ENCODE measurements around the gene KCNV2.

The KCNV2 gene

DNA sequence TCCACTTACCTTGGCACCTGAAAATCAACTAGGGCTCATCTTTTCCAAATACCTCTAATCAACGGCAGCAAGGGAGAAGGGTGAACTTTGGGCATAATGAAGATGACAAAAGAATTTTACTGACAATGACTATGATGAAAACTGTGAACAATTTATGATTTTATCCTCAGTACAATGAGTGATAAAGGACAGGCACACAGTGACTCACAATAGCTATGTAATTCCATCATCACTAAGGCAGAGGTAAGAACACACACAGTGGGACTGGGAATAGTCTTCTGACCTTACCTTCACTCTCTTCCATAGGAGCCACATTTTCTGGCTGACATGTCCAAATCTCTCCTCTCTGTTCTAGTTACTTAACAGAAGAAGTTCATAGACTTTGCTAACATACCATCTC lies 26.1 kb upstream of the KCNV2 start:
- TF ChIP-seq FOXM1 (IDR thresholded peaks at IDR 0.05; ENCODE audit: borderline replicate concordance, low read depth): no peak
- TF ChIP-seq CREB1 (IDR thresholded peaks at IDR 0.05; ENCODE audit: low read depth): no peak
- no peak for TF ChIP-seq EP300 (IDR thresholded peaks at IDR 0.05; ENCODE audit: borderline replicate concordance)

DNA sequence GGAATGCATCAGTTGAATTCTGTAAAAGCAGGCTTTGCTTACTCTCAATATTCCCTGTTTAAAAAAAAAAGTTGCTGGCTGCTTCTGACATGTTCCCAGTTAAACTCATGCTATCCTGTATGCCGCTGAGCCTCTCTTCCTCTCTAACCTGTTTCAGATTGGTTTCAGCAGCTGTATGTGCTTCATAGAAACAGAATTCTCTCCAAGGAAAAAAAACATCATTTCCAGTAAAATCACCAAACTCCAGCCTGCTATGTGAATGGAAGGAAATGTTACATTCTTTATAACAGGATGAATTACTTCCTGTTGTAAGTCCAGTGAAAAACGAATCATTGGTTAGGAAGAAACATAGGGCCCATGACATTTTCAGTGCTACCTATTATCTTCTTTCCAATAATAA lies 25.7 kb upstream of the KCNV2 start:
- TF ChIP-seq RAD21 (IDR thresholded peaks at IDR 0.05; ENCODE audit: low read depth) (no peak), FOXM1 (IDR thresholded peaks at IDR 0.05; ENCODE audit: borderline replicate concordance, low read depth) (no peak), EGR1 (IDR thresholded peaks at IDR 0.05) (no peak), CREB1 (IDR thresholded peaks at IDR 0.05; ENCODE audit: low read depth) (no peak), EP300 (IDR thresholded peaks at IDR 0.05; ENCODE audit: borderline replicate concordance) (no peak), YY1 (IDR thresholded peaks at IDR 0.05; ENCODE audit: low read depth) (no peak), TAF1 (IDR thresholded peaks at IDR 0.05; ENCODE audit: low read depth) (no peak), TEAD4 (IDR thresholded peaks at IDR 0.05) (no peak), TCF12 (IDR thresholded peaks at IDR 0.05; ENCODE audit: low read depth) (no peak)
- TF ChIP-seq, protein P1, sequence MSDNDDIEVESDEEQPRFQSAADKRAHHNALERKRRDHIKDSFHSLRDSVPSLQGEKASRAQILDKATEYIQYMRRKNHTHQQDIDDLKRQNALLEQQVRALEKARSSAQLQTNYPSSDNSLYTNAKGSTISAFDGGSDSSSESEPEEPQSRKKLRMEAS (IDR thresholded peaks at IDR 0.05): no peak
- TF ChIP-seq, protein P2, sequence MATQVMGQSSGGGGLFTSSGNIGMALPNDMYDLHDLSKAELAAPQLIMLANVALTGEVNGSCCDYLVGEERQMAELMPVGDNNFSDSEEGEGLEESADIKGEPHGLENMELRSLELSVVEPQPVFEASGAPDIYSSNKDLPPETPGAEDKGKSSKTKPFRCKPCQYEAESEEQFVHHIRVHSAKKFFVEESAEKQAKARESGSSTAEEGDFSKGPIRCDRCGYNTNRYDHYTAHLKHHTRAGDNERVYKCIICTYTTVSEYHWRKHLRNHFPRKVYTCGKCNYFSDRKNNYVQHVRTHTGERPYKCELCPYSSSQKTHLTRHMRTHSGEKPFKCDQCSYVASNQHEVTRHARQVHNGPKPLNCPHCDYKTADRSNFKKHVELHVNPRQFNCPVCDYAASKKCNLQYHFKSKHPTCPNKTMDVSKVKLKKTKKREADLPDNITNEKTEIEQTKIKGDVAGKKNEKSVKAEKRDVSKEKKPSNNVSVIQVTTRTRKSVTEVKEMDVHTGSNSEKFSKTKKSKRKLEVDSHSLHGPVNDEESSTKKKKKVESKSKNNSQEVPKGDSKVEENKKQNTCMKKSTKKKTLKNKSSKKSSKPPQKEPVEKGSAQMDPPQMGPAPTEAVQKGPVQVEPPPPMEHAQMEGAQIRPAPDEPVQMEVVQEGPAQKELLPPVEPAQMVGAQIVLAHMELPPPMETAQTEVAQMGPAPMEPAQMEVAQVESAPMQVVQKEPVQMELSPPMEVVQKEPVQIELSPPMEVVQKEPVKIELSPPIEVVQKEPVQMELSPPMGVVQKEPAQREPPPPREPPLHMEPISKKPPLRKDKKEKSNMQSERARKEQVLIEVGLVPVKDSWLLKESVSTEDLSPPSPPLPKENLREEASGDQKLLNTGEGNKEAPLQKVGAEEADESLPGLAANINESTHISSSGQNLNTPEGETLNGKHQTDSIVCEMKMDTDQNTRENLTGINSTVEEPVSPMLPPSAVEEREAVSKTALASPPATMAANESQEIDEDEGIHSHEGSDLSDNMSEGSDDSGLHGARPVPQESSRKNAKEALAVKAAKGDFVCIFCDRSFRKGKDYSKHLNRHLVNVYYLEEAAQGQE (IDR thresholded peaks at IDR 0.05; ENCODE audit: low read depth): no peak

DNA sequence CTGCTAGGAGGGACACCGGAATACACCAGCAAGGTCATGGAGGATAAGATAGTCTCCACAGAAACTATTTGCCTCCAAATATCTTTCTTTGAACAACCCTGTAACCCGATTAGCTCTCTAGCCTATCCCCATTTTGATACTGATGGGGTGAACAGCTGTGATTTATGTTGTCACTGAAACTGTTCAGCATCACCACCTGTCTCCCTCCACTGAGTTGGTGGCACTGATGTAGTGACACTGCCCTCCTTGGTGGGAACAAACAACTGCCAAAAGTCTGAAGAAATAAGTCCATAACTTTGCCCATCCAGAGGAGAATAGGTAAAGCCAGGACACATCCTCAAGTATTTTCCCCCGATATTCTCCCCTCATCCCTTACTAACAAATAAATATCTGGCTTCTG lies 24.3 kb upstream of the KCNV2 start:
- TF ChIP-seq FOXM1 (IDR thresholded peaks at IDR 0.05; ENCODE audit: borderline replicate concordance, low read depth): no peak
- no peak for TF ChIP-seq CREB1 (IDR thresholded peaks at IDR 0.05; ENCODE audit: low read depth)
- TF ChIP-seq YY1 (IDR thresholded peaks at IDR 0.05; ENCODE audit: low read depth): no peak
- no peak for TF ChIP-seq EGR1 (IDR thresholded peaks at IDR 0.05)
- TF ChIP-seq, protein P1 (IDR thresholded peaks at IDR 0.05): no peak
- no peak for TF ChIP-seq ZBTB7A (IDR thresholded peaks at IDR 0.05; ENCODE audit: low read depth)

DNA sequence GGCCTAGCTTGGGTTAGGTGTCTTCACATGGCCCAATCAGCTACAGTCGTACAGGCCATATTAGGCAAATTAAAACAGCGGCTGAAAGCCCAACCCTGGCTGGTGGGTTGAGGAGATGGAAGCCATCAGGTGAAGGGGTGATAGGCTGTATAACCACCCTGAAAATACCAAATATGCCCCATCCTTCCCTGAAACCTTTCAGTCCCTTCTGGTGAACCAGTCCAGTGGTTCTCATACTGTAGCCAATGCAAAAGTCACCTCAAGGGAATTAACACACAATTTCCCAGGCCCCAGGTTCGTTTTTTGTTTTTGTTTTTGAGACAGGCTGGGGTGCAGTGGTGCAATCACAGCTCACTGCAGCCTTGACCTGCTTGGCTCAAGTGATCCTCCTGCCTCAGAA lies 19.8 kb upstream of the KCNV2 start:
- TF ChIP-seq TEAD4 (IDR thresholded peaks at IDR 0.05): no peak
- TF ChIP-seq EP300 (IDR thresholded peaks at IDR 0.05; ENCODE audit: borderline replicate concordance): no peak

DNA sequence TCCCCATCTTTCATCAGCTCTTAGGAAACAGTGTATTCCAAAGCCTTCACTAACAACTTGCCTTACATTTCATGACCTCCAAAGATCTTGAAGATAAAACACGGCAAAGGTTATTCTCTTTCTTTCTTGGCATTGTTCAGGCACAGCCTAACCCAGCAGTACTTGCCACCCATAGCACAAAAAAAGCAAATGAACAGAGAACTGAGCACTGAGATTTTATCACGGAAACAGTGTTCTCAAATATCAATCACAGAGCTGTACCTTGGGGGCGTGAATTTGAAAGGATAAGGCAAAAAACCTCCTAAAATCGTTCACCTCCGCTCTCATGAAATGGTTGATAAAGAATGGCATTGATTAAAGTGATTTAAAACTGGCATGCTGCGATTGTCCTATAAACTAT lies 16.9 kb upstream of the KCNV2 start:
- no peak for TF ChIP-seq EP300 (IDR thresholded peaks at IDR 0.05; ENCODE audit: borderline replicate concordance)
- TF ChIP-seq NFIC (IDR thresholded peaks at IDR 0.05): no peak
- TF ChIP-seq ZBTB7A (IDR thresholded peaks at IDR 0.05; ENCODE audit: low read depth): no peak
- no peak for TF ChIP-seq CREB1 (IDR thresholded peaks at IDR 0.05; ENCODE audit: low read depth)
- no peak for TF ChIP-seq TCF12 (IDR thresholded peaks at IDR 0.05; ENCODE audit: low read depth)
- TF ChIP-seq TAF1 (IDR thresholded peaks at IDR 0.05; ENCODE audit: low read depth): no peak
- TF ChIP-seq TEAD4 (IDR thresholded peaks at IDR 0.05): no peak
- no peak for TF ChIP-seq FOXM1 (IDR thresholded peaks at IDR 0.05; ENCODE audit: borderline replicate concordance, low read depth)
- TF ChIP-seq CEBPB (IDR thresholded peaks at IDR 0.05): no peak
- TF ChIP-seq, protein P3, sequence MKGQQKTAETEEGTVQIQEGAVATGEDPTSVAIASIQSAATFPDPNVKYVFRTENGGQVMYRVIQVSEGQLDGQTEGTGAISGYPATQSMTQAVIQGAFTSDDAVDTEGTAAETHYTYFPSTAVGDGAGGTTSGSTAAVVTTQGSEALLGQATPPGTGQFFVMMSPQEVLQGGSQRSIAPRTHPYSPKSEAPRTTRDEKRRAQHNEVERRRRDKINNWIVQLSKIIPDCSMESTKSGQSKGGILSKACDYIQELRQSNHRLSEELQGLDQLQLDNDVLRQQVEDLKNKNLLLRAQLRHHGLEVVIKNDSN (IDR thresholded peaks at IDR 0.05): no peak
- TF ChIP-seq EGR1 (IDR thresholded peaks at IDR 0.05): no peak

DNA sequence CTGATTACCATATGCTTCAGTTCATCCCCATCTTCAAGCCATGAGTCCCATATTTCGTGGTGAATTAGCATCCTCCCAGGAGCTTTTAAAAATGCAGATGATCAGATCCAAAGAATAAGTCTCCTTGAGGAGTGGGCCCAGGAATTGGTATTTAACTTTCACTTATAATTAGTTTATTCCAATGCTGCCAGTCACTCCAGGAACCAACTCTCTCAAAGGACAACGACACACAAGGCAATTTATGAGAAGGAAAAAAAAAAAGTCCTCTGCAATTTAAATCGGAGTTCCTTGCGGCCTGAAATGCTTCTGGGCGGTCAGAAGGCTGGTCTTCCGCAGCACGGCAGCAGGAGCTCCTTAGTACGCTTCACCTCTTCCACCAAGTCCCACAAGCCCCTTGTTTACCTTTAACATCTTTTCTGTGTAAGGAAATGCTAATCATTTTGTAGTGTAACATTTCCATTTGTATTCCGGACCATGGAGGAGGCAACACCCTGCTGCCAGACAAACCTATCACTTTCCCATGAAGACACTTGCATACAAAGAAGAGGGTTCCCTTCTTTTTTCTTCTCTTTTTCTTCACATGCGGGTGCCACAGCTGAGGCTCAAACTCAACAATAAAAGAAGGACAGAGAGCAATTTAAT lies 16.3 kb upstream of the KCNV2 start:
- TF ChIP-seq, protein P2 (IDR thresholded peaks at IDR 0.05; ENCODE audit: low read depth): no peak
- no peak for TF ChIP-seq YY1 (IDR thresholded peaks at IDR 0.05; ENCODE audit: low read depth)
- TF ChIP-seq, protein P3 (IDR thresholded peaks at IDR 0.05): no peak
- TF ChIP-seq EGR1 (IDR thresholded peaks at IDR 0.05): no peak
- TF ChIP-seq ZBTB7A (IDR thresholded peaks at IDR 0.05; ENCODE audit: low read depth): no peak
- TF ChIP-seq FOXM1 (IDR thresholded peaks at IDR 0.05; ENCODE audit: borderline replicate concordance, low read depth): no peak
- no peak for TF ChIP-seq RAD21 (IDR thresholded peaks at IDR 0.05; ENCODE audit: low read depth)
- no peak for TF ChIP-seq CEBPB (IDR thresholded peaks at IDR 0.05)
- TF ChIP-seq TCF12 (IDR thresholded peaks at IDR 0.05; ENCODE audit: low read depth): no peak
- TF ChIP-seq TEAD4 (IDR thresholded peaks at IDR 0.05): no peak
- TF ChIP-seq TAF1 (IDR thresholded peaks at IDR 0.05; ENCODE audit: low read depth): no peak
- no peak for TF ChIP-seq EP300 (IDR thresholded peaks at IDR 0.05; ENCODE audit: borderline replicate concordance)
